ENCODE measurements around the gene GRHL1. TPM values are rescaled to one million over a fixed set of nuclear protein-coding genes. Genes with fewer than 3 reads are reported as not detected.
"Not testable (repeated sequence)": the region's sequence is repeated elsewhere in the genome, so short reads cannot be mapped to it uniquely, and the experiment has no call there.

The GRHL1 gene
- total RNA-seq, 4 donors from 2014 or later: 0.29 to 1.0 (median 0.75) TPM

DNA sequence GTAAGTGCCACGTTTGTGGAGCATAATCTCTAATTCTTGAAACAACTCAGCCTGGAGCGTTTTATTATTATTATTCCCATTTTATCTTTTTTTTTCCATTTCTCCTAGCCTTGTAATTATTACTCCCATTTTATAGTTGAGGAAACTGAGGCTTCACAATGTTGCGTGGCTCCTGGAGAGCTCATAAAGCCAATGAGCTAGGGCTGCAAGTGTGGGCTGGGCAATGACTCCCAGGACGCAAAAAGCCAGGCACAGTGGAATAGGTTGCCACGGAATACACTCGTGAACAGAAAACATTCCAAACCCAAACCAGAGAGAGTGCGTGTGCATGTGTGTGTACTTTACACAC, 78.4 kb downstream of the GRHL1 start:
- Histone ChIP-seq H3K36me3 (no peaks in the 10 kb centered on the region), H3K9me3 (no peaks in the 10 kb centered on the region), H3K4me3 (peak overlapping the region in 1 of 4 donors; percentile 6), H3K4me1 (peaks cover 0 to 13% of the 10 kb centered on the region in 2 donors), H3K27me3 (no peaks in the 10 kb centered on the region), H3K27ac (peak overlapping the region in 3 of 4 donors; percentile 44 to 65 (median 56))
- intact Hi-C loops (cut with DNase I; ENCODE audit: low total_unique reads): no loop called here
- ATAC-seq: no peak
- no peak for DNase-seq
- no peak for TF ChIP-seq POLR2A (IDR thresholded peaks at IDR 0.05)
- TF ChIP-seq, protein P1, sequence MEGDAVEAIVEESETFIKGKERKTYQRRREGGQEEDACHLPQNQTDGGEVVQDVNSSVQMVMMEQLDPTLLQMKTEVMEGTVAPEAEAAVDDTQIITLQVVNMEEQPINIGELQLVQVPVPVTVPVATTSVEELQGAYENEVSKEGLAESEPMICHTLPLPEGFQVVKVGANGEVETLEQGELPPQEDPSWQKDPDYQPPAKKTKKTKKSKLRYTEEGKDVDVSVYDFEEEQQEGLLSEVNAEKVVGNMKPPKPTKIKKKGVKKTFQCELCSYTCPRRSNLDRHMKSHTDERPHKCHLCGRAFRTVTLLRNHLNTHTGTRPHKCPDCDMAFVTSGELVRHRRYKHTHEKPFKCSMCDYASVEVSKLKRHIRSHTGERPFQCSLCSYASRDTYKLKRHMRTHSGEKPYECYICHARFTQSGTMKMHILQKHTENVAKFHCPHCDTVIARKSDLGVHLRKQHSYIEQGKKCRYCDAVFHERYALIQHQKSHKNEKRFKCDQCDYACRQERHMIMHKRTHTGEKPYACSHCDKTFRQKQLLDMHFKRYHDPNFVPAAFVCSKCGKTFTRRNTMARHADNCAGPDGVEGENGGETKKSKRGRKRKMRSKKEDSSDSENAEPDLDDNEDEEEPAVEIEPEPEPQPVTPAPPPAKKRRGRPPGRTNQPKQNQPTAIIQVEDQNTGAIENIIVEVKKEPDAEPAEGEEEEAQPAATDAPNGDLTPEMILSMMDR (IDR thresholded peaks at IDR 0.05 in 4 of 5, conservative IDR thresholded peaks at IDR 0.05 in 1 of 5): no peak
- in situ Hi-C loops (cut with MboI; ENCODE audit: low sequenced_read_pairs in 4 of 4): loop anchor here in 2 of 4 donors (25.0 kb wide), 2 partner anchors 218 to 393 kb away; partner anchors contain the start of gene YWHAQ (in 1 of the 2)

DNA sequence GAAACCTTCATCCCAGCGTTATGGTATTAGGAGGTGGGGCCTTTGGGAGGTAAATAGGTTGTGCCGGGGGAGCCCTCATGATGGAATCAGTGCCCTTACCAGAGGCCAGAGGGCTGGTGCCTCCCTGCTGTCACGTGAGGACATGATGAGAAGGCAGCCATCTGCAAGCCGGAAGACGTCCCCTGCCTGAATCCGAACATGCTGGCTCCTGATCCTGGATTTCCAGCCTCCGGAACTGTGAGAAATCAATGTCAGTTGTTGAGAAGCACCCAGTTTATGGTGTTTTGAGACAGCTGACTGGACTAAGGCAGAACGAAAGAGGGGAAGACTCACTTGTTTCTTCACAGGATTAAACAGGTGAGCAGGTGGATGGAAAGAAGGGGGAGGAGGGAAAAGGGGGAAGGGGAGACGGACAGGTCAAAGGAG, 78.8 kb downstream of the GRHL1 start:
- H3K4me3 ChIP-seq: no peak overlapping the region
- DNase-seq (no peak), ATAC-seq (no peak)
- intact Hi-C loops (cut with DNase I; ENCODE audit: low total_unique reads) (no loop called here), in situ Hi-C loops (cut with MboI; ENCODE audit: low sequenced_read_pairs in 4 of 4) (loop anchor here in 2 of 4 donors (25.0 kb wide), 2 partner anchors 218 to 393 kb away; partner anchors contain the start of gene YWHAQ (in 1 of the 2))
- H3K4me1 ChIP-seq: peaks cover 0 to 16% of the 10 kb centered on the region in 2 donors
- TF ChIP-seq POLR2A (IDR thresholded peaks at IDR 0.05): no peak
- TF ChIP-seq, protein P1 (IDR thresholded peaks at IDR 0.05 in 4 of 5, conservative IDR thresholded peaks at IDR 0.05 in 1 of 5): no peak
- peak overlapping the region in 1 of 4 donors; percentile 65 for H3K27ac ChIP-seq
- no peaks in the 10 kb centered on the region for H3K27me3 ChIP-seq
- H3K36me3 ChIP-seq: no peaks in the 10 kb centered on the region
- no peaks in the 10 kb centered on the region for H3K9me3 ChIP-seq

DNA sequence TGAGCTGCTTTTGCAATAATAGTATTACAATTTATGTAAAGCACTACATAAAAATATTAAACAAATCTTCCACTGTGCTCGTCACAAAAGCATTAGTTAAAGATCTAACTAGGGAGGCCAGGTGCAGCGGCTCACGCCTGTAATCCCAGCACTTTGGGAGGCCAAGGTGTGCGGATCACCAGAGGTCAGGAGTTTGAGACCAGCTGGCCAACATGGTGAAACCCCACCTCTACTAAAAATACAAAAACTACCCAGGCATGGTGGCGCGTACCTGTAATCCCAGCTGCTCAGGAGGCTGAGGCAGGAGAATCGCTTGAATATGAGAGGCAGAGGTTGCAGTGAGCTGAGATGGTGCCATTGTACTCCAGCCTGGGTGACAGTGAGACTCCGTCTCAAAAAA, 79.3 kb downstream of the GRHL1 start:
- H3K9me3 ChIP-seq; ATAC-seq; H3K4me3 ChIP-seq; intact Hi-C loops (cut with DNase I; ENCODE audit: low total_unique reads); H3K36me3 ChIP-seq; DNase-seq; H3K27me3 ChIP-seq; H3K27ac ChIP-seq: not testable (repeated sequence)
- in situ Hi-C loops (cut with MboI; ENCODE audit: low sequenced_read_pairs in 4 of 4): loop anchor here in 2 of 4 donors (25.0 kb wide), 2 partner anchors 218 to 393 kb away; partner anchors contain the start of gene YWHAQ (in 1 of the 2)
- peaks cover 4 to 21% of the 10 kb centered on the region in 2 donors for H3K4me1 ChIP-seq

DNA sequence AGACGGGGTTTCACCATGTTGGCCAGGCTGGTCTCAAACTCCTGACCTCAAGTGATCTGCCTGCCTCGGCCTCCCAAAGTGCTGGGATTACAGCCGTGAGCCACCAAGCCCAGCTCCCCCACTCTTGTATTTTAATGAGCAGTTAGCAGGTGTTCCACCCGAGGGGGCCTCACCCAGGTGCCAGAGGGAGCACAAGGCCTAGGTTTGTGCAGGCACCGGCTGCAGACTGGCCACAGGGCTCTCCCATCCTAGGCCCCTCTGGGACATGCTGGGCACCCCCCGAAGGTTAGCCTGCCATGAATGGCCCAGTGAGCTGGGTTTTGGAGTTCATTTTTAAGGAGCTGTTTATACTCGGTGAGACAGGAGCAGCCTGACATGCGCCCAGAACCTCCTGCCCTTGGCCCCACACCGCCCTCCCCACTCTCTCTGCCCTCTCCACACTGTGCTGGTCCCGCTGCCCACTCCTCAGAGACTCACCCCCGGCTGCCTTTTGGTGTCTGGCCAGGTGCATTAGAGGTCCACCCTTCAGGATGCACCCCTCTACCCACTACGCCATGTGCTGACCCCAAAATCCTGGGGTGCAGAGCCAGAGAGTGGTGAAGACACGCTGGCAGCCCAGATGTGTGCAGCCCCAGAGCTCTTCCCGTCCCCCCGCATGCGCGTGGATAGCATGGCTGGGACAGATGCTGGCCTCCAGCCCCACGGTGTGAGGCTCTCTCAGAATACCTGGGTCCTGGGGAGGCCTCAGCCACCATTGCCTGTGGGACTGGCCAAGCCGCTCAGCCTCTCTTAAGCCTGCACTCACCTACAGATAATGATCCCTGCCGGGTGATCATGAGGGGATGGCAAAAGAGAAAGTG, 80.6 kb downstream of the GRHL1 start:
- in situ Hi-C loops (cut with MboI; ENCODE audit: low sequenced_read_pairs in 4 of 4) (loop anchor here in 2 of 4 donors (25.0 kb wide), 2 partner anchors 220 to 395 kb away; partner anchors contain the start of gene YWHAQ (in 1 of the 2)), intact Hi-C loops (cut with DNase I; ENCODE audit: low total_unique reads) (no loop called here)
- Histone ChIP-seq H3K4me1 (peaks cover 17 to 34% of the 10 kb centered on the region in 2 donors), H3K9me3 (no peaks in the 10 kb centered on the region), H3K4me3 (no peak overlapping the region), H3K36me3 (no peaks in the 10 kb centered on the region), H3K27ac (no peak overlapping the region), H3K27me3 (no peaks in the 10 kb centered on the region)
- DNase-seq: no peak
- TF ChIP-seq, protein P1 (IDR thresholded peaks at IDR 0.05 in 4 of 5, conservative IDR thresholded peaks at IDR 0.05 in 1 of 5): no peak
- TF ChIP-seq POLR2A (IDR thresholded peaks at IDR 0.05): no peak
- no peak for ATAC-seq

DNA sequence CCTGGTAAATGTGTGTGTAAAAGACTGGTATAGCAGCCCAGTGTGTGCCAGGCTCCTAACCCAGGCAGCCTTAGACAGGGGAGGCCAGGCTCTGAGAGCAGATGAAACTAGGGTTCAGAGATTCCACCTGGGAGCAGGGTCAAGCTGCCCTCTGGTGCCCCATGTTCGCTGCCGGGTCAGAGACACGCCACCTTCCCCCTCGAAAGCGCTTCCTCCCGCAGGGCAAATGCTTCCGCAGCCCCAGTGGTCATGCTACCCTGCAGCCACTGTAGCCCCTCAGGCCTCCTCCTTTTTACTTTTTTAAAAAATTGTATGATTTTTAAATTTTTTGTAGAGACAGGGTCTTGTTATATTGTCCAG, 81.2 kb downstream of the GRHL1 start:
- ATAC-seq (no peak), DNase-seq (no peak)
- Histone ChIP-seq H3K27me3 (no peaks in the 10 kb centered on the region), H3K9me3 (no peaks in the 10 kb centered on the region), H3K4me1 (peaks cover 23 to 40% of the 10 kb centered on the region in 2 donors), H3K36me3 (no peaks in the 10 kb centered on the region), H3K27ac (no peak overlapping the region), H3K4me3 (no peak overlapping the region)
- in situ Hi-C loops (cut with MboI; ENCODE audit: low sequenced_read_pairs in 4 of 4) (loop anchor here in 2 of 4 donors (25.0 kb wide), 2 partner anchors 220 to 395 kb away; partner anchors contain the start of gene YWHAQ (in 1 of the 2)), intact Hi-C loops (cut with DNase I; ENCODE audit: low total_unique reads) (no loop called here)
- TF ChIP-seq, protein P1 (IDR thresholded peaks at IDR 0.05 in 4 of 5, conservative IDR thresholded peaks at IDR 0.05 in 1 of 5): no peak
- no peak for TF ChIP-seq POLR2A (IDR thresholded peaks at IDR 0.05)
